ENCODE data around the gene TMPRSS3.

Gene TMPRSS3

DNA sequence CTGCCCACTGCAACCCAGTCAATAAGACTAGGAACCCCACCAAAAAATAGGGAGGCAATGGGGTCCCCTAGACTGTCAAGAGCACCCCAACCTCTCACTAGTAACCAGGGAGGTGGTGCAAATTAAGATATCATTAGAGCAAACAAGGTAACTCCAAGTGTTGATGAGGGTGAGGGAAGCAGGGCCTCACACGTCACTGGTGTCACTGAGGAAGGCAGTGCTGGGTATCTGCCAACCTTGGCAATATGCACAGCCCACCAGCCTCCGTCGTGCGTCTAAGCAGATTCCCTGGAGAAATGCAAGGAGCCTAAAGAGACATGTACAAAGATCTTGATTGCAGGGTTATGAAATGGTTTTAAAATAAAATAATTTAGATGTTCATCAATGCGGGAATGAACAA, 11.6 kb upstream of the TMPRSS3 start:
- no peak for DNase-seq

GRCh38 chr21:42406866-42407265, 11.0 kb upstream of the TMPRSS3 start:
- DNase-seq, result no peak

DNA sequence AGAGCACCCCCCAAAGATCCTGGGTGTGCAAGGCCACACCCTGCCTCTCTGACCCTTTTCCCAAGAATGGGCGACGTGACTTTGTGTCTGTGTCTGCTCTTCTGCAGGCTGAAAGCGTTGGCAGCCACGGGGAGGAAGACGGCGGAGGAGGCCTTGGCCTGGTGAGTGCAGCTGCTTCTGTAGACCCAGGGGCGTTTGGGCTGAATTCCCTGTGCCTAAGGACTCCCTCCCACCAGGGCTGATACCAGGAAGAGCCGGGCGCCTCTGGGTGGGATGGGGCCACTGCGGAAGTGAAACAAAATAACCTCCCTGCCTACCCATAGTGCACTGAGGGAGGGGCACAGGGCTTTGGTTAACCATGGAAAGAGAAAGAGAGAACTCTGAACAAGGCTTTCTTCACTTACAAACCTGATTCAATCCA, 10.4 kb upstream of the TMPRSS3 start:
- DNase-seq, result no peak

DNA sequence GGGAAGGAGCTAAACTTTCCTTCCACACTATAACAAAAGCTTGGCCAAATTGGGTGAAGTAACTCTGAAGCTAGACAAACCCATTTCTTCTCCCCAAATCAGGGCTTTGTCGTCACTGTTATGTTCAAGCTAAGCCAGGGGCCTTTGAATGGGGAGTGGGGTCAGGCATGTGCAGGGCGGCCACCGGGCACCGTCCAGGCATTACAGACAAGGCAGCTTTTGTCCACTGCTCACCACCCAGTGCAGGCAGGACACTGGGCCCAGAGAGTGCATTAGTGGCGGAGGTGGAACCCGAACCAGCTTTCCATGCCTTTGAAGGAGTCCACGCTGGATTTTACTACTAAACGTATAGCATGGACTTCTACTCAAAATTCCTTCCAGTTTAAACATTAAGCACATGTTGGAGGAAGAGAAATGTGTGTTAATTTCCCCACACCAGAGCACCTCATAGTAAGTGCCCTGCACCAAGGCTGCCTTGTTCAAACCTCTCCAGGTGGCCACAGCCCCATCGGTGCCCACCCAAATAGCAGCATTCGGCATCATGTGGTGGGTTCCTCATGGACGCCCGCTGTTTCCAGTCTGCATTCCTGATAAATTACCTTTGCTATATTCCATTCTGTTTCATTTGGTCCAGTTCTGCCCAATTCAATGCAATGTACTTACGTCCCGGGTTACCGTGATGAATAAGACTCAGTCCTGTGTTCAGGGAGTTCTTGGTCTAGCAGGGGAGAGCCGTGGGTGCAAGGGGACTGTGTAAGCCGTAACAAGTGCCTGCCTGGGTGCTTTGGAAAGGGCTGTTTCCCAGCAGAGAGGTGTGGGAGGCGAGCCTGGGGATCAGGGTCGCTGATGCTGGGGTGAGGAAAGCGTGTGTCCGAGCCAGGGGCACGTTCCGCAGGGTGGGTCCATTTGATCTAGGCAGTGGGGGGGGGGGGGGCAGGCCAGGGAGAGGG, 9.5 kb upstream of the TMPRSS3 start:
- DNase-seq, result no peak

DNA sequence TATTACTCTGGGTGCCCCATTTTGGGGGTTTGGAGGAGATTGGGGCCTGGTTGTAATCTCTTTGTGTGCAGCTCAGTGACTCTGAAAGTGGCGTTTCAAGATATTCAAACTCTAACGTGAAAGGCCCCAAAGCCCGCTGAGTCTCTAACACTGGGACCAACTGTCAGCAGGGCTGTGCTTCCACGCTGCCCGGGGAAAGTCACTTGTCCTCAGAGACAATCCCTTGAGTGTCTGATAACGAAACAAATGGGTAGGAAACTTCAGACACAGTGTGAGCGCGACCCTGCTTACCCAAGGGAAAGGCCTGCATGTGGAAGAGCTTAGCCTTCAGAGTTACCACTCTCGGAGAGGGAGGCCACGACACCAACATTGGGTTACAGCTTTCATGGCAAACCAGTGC, 8.7 kb upstream of the TMPRSS3 start:
- no peak for DNase-seq

GRCh38 chr21:42403611-42404231, 7.9 kb upstream of the TMPRSS3 start, which contains the start of gene UBASH3A:
TSS of gene UBASH3A (plus strand) at chr21:42403902. CDS start at chr21:42403946, 44 bp downstream.
- peak; percentile 34 for DNase-seq

DNA sequence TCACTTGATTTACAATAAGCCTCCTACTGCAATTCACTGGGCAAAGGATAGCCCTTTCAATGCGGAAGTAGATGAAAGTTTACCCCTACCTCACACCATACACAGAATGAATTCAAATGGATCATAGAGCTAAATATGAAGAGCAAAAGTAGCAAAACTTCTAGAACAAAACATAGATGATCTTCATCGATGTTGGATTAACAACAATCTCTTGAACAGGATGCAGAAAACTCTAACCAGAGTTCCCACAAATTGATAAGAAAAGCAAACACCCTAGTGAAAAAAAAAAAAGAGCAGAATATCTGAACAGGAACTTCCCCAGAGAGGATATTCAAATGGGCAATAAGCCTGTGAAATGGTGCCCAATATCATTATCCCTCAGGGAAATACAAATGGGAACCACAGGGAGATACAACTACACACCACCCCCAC, 6.0 kb upstream of the TMPRSS3 start:
- no peak for DNase-seq

DNA sequence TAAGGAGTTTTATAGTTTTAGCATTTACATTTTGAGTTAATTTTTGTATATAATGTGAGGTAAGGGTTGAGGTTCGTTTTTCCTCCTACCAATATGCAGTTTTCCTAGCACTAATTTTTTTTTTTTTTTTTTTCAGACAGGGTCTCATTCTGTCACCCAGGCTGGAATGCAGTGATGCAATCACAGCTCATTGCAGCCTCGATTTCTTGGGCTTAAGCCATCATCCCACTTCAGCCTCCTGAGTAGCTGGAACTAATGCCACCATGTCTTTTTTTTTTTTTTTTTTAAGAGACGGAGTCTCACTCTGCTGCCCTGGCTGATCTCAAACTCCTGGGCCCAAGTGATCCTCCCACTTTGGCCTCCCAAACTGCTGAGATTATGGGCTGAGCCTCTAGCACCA, 5.3 kb upstream of the TMPRSS3 start:
- DNase-seq, result no peak

DNA sequence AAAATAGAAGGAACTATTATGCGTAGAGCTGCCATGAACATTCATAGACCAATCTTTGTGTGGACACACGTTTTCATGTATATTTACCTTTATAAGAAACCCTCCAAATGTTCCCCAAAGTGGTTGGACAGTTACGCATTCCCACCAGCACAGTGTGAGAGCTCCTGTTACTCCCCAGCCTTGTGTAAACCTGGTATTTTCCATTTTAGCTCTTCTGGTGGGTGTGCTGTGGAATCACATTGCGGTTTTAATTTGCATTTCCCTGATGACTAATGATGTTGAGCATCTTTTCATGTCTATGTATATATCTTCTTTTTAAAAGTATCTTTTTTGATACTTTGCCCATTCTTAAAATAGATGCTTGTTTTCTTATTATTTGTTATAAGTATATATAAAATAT, 4.7 kb upstream of the TMPRSS3 start:
- DNase-seq, result no peak

GRCh38 chr21:42398436-42399028, 2.7 kb upstream of the TMPRSS3 start:
- DNase-seq, result no peak

DNA sequence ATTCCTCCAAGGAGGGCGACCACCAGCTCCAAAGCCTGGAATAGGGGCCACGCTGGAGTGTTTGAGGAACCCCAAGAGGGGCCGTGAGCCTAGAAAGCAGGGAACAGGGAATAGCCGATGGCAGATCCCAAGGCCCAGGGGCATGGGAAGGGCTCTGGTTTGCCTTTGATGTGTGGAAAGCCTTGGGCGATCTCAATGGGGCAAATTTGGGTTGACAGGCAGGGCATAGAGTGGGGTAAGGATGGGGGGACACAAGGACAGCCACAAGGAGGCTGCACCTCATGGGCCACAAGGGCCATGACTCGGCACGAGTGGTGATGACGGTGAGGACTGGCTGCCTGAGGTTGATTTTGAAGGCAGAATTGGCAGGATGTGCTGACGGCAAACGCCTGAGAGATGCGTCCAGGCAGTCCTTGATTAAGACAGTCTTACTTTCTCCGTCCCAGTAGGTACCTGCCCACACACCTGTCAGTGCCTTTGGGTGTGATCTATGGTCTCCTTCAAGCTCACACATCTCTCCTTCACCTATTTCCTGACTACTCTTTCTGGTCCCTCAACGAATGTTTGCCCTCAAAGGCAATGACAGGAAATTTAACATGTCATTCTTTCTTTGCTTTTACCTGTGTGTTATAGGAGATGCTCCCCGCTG, 2.0 kb upstream of the TMPRSS3 start:
- no peak for DNase-seq

- no peak for DNase-seq
Observed at GRCh38 chr21:42396799-42397745, 1.2 kb upstream of the TMPRSS3 start.

DNA sequence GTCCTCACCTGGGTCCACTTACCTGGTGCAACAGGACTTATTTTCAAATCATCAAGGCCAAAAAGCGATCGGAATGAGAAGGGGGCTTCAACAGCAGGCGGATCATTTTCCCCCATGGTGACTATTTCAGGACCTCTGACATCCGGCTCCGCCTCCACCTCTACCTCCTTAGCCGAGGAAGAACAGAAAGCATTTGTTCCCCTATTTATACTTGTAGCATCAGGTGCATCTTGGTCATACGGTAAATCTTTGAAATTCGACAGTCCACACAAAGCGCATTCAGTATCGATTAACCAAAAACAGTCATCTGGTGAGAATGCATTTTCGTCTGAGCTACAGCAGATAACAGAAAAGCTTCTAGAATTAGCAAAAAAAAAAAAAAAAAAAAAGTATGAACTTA, 550 bp downstream of the TMPRSS3 start:
- no peak for DNase-seq

DNA sequence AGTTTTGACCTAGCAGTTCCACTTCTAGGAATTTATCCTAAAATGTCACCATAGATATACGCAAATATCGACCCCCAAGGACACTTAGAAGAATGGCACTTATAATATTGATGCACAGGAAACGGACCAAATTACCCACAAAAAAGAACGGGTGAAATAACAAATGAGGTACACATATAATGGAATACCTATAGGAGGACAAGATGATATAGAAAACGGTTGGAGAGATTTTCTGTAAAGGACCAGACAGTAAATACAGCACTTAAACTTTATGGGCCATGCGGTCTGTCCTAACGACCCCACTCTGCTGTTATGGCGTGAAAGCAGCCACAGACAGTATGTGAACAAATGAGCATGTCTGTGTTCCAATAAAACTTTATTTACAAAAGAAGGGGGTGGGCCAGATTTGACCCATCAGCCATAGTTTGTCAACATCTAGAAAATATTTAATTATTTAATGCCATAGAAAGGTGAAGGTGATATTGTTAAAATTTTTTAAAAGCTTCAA, 2.4 kb downstream of the TMPRSS3 start:
- DNase-seq, result no peak

DNA sequence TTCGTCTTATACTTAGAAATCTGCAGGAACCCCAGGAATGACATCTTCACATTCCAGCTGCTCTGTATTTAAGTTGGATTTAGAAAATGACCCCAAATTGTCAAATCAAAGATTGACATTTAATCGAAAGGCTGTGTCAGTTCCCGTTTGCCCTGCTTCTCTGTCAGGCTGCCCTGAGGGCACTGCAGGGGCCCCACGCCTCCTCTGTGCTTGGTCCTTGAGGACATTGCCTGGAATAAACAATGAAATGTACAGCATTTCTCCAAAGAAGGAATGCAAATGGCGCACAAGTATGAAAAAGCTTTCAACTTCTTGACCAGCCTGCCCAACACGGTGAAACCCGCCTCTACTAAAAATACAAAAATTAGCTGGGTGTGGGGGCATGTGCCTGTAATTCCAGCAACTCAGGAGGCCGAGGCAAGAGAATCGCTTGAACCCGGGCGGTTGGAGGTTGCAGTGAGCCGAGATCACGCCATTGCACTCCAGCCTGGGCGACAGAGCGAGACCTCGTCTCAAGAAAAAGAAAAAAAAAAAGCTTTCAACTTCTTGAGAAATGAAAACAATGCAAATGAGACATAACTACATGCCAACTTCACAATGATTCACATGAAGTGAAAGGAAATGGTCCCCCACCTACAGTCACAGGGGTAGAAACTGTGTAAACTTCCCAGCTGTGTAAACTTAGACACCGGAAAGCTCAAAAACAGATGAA, 3.0 kb downstream of the TMPRSS3 start:
- DNase-seq, result no peak

DNA sequence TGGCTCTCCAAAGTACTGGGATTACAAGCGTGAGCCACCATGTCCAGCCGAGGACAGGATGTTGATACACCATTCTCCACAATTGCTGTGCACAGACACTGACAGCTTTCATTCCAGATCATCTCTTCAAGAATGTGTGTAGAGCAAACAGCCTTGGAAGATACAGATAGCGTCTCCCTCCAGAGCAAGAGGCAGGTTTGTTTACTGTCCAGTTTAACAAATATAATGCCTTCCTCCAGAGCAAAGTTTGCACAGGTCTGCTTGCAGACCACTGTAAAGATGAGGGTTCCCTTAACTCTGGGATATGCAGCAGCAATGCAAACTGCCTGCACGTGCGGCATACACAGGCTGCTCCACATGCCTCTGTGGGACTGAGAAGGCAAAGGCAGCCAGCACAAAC, 4.6 kb downstream of the TMPRSS3 start:
- DNase-seq, result no peak

GRCh38 chr21:42390696-42391095, 5.2 kb downstream of the TMPRSS3 start:
- DNase-seq, result no peak

- no peak for DNase-seq
Observed at GRCh38 chr21:42390193-42390592, 5.7 kb downstream of the TMPRSS3 start.

DNA sequence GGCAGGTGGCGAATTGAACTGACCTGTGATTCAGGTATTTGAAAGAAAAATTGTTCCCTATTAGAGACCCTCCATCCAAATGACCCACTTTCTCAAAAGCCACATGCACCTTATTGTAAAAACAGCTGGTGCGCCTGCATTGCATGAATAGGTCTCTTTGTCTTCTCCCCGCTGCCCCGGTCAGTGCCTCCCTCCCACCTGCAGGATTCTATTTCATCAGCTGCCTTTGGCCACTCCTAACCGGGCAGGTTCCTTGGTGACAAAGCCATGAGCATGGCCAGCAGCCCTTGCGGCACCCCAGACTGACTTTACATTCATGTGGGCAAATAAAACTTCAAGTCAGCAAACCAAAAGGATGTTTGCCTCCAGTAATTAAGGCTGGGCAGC, 6.4 kb downstream of the TMPRSS3 start:
- DNase-seq, result no peak

- DNase-seq, result no peak
Observed at GRCh38 chr21:42388740-42389448, 7.0 kb downstream of the TMPRSS3 start.

Data from T-helper 9 cell (primary cell).